NCI-H1105 treated with DMSO at 0.1 percent for 48 hours (cell line): ENCODE results near the gene SLC25A20.

Source experiments
- DNase-seq: peaks from one replicate; lab custom pipeline; 2025; lab: John Stamatoyannopoulos, UW

The SLC25A20 gene

DNA sequence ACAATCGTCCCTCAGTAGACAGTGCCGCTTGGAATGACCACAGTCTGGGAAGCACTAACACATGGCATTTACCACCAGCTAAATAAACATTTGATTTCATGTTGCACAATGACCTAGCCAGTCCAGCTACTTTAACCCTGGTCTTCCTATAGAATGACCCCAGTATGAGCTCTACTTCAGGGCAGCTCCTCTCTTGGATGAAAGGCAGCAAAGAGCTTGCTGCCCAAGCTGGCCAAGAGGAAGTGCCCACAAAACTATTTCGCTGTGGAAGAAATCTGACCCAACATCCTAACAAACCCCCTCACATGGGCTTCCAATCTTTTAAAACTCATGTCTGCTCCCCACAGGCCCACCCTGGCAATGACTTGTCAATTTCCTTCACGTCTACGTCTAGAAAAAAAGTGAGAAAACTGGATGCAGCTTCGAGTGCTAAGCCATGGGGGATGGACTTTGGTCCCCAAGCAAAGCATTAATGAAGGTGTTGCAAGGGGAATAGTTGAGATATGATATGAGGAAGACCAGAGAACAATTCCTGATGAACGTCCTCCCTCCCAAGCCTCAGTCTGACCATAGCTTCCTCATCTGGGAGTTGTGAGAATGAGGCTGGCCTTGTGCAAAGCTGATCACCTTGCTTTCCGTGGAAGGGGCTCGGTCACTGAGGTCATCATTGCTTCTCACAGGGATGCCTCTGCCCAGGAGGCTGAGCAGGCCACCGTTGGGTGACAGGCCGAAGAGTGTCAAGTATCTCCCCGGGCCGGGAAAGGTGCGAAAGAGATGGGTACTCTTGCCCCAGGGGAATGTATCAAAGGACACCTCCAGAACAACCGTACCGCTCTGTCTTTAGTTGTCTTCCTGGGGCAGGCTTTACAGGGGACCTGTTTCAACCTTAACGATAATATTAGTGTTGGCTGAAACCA, 964 bp downstream of the SLC25A20 start:
- DNase-seq: no peak

DNA sequence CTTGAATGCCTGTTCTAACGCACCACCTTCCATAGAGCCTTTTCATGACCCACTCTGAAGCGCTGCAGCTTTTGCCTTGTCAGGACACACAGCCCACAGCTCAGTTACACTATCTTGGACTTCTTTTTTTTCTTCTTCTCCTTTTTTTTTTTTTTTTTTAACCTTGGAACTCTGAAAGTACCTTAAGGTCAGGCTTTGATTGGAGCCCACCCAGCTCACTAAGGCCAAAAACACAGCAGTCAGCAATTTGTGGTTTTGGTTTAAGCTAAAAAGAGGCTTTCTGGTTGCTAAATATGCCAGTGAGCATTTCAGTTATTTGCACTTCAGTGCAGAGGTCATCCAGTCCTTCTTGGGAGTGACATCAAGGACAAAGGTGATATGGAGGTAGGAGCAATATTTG, 1.7 kb downstream of the SLC25A20 start:
- DNase-seq: no peak

- no peak for DNase-seq
These were observed 4.2 kb downstream of the SLC25A20 start for GRCh38 chr3:48894516-48894915.

DNA sequence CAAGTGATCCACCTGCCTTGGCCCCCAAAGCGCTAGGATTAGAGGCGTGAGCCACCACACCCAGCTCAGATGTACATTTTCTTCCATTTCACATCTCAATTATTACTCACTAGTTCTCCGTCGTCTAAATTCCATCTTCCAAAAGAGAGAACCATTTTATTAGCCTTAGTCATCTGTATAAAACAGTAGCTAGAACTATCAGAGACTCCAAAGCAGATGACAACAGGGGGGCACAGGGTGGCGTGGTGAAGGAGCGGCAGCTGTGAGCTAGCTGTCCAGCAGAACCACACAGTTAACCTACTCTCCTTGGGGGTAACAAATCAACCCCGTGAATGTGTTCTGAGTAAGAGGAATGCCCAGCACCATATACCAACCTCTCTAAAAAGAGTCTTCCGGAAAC, 7.1 kb downstream of the SLC25A20 start:
- no peak for DNase-seq

DNA sequence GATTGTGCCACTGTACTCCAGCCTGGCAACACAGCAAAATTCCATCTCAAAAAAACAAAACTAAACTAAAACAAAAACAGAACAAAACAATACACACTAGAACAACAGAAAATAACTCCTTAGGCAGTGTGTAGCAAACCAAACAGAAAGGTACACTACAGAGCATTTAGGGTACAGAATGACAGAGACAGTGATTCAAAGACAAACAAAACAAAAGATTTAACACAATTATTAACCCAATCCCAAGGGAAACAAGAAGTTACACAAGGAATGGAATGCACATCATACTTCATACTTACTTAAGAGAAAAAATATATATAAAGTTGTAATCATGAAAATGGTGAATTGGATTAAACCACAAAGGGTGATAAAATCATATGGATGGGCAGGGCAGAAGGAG, 12.9 kb downstream of the SLC25A20 start:
- DNase-seq: no peak

GRCh38 chr3:48881652-48882114, 17.0 kb downstream of the SLC25A20 start:
- DNase-seq: no peak

DNA sequence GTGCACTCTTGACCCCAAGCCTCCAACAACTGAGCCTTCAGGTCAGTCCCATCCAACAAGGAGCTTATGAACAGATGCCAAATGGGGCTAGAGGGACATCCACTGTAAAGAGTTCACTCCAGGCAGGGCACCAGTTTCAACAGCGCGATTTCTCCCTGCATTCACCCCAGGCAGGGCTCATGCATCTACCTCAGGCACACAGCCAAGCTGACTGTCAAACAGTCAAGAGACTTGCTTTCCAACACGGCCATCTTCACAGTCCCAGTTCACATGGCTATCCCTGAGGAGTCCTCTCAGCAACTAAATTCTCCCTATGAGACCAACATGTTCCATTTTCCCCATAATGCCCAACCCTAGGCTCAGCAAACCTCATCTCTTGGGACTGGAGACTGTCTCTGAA, 17.7 kb downstream of the SLC25A20 start:
- no peak for DNase-seq

DNA sequence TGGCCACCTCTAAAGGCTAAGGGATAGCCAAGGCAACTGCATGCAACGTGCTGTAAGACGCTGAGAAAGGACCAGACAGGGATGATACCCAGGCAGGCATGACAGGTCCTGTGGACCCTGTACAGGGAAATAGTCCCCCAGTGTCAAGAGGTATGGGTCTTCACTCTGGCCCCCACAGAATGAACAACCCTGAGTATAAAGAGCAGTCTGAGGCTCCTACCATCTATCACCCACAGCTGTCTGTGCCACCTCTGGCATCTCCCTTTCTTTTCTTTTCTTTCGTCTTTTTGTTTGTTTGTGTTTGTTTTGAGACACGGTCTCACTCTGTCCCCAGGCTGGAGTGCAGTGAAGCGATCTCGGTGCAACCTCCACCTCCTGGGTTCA, 18.7 kb downstream of the SLC25A20 start:
- DNase-seq: no peak

- no peak for DNase-seq
These were observed 19.2 kb downstream of the SLC25A20 start for GRCh38 chr3:48879307-48879993.

DNA sequence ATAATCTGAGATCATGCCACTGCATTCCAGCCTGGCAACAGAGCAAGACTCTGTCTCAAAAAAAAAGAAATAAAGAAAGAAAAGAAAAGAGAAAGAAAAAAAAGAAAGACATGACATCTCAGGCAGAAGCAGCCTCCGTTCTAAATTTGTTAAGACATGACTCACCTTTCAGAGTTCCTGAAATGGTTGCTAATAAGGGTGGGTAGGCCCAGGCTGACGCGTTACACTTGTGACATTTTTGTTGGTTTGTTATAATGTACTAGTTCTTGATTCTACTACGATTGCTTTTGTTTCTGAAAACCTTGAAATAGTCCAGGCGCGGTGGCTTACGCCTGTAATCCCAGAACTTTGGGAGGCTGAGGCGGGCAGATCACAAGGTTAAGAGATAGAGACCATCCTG, 21.0 kb downstream of the SLC25A20 start:
- no peak for DNase-seq

DNA sequence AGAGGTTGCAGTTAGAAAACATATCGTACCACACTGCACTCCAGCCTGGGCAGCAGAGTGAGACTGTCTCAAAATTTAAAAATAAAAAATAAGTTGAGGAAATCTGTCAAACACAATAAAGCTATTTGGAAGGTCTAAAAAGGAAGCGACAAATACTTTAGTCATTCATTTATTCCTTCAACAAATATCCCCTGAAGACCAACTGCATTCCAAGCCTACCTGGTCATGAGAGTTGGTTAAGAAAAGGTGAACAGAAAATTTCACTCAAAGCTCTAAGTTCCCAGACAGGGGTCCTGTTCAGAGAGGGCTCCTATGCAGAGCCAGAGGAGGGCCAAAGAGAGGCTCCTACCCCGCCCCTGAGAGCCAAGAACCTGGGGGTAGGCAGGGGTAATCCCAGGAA, 35.6 kb downstream of the SLC25A20 start:
- DNase-seq: no peak

DNA sequence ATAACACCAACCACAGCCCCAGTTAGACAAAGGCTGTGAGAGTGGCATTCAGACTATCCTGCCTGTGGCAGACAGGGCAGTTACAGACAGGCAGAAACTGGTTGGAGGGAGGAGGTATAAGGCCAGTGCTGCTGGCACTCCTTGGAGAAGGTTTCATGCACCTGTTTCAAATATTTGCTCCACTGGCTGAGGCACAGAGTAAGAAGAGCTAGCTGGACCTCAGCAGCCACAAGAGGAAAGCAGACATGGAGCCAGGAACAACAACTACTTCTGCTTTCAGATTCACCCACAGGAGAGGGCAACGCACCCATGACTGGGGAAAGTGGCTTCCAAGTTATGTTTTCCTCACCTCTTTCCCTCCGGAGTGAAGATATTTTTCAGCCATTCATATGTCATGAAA, 39.5 kb downstream of the SLC25A20 start:
- DNase-seq: no peak

DNA sequence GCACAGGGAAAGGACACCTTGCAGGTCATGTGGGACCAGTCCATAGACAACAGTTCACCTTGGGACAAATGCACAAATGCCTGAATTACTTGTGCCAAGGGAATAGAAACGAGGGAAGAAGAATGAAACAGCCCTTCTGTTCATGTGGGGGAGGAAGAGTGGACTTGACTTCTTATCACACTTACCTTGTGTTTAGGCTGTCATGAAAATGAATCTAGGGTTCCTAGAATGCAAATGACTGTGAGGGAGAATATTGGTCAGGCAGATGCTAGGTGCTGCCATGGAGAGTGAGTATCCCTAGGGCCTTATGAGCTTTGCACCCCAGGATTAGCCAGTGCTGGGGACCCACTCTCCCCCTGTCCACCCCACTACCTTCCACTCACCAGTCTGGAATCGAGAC, 40.0 kb downstream of the SLC25A20 start:
- no peak for DNase-seq

GRCh38 chr3:48857641-48858040, 41.0 kb downstream of the SLC25A20 start:
- DNase-seq: no peak

- no peak for DNase-seq
These were observed 42.2 kb downstream of the SLC25A20 start for GRCh38 chr3:48856469-48856868.

DNA sequence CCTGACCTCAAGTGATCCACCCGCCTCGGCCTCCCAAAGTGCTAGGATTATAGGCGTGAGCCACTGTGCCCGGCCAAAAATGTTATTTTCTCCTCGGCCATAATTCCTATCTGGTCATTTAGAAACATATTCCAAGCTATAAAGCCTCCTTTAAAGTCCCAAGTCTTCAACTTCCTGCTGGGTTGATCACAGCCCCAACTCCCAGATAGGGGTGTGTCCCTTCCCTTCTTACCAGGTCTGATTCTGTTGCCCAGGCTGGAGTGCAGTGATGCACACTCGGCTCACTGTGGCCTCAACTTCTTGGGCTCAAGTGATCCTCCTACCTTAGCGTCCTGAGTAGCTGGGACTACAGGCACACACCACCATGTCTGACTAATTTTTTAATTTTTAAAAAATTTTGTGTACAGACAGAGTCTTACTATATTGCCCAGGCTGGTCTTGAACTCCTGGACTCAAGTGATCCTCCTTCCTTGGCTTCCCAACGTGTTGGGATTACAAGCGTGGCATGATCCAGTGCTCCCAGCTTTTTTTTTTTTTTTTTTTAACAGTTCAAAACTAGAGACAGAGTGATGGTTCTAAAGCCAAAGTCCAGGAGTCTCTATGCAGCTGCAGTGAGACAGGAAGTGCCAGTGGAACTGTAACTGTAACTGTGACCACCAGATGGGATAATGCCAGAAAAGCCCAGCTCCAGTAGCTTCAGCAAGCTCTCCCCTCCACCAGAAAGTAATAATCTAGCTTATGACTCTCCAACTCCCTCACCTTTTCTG, 42.8 kb downstream of the SLC25A20 start:
- no peak for DNase-seq

- no peak for DNase-seq
These were observed 46.5 kb downstream of the SLC25A20 start for GRCh38 chr3:48852151-48852550.

DNA sequence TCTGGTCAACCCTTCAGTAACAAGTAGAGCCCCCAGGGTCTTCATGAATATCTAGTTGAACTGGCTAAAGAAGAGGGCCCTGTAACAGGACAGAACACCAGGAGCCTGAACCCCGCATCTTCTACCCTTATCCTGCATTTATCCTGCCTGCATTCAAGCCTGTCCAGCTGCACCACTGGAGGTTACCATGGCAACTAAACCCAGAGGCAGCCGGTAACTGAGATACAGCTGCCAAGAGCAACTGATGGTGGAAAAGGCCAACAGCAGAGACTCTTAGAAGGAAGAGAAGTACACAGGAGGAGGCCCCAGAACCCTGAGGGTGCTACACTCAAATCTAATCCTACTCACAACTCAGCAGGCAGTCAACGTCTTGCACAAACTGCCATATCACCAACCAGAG, 47.3 kb downstream of the SLC25A20 start:
- DNase-seq: peak; percentile 54

DNA sequence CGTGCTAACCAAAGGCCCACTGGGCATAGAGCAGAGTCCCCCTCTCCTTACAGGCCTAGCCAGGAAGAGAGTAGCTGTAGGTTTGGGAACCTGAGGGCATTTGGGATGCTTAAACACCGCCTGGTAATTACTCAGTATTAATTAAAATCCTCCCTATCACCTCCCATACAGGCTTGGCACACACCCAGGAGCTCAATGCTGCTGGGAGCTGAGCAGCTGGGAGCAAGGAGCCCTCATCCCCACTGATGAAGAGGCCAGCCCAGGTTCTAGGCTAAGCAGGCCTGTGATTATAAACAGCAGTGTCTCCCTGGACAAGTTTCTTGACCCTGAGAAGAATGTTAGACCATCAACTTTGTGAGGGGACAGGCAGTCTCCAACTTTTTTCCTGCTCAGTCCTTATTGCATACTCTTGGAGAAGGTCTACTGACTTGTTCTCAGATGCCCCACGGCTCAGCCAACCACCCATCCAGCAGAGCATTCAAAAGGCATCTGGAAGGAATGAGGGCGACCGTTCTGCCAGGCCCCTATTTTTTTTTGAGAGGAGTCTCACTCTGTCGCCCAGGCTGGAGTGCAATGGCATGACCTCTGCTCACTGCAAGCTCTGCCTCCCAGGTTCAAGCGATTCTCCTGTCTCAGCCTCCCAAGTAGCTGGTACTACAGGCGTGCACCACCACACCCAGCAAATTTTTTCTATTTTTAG, 49.7 kb downstream of the SLC25A20 start:
- no peak for DNase-seq

GRCh38 chr3:48847504-48848423, 50.9 kb downstream of the SLC25A20 start, which contains the start of gene PRKAR2A:
Gene PRKAR2A (minus strand): TSS chr3:48847874. CDS start chr3:48847596, 278 bp downstream.
- DNase-seq: peak; percentile 68

- peak; percentile 80 for DNase-seq
These were observed 51.6 kb downstream of the SLC25A20 start for GRCh38 chr3:48847053-48847503.
